OCI-LY1 (cell line): Measurements from ENCODE around the gene SLIT3.

Source experiments
- H2AFZ ChIP-seq: fragments of 200-600 bp; sonication (generic), shearing (Covaris generic); 2 replicates; pipeline ENCODE4 v1.6.0; 2014; ENCODE audit warnings: antibody characterized with exemption, mild to moderate bottlenecking, low read length
- H3F3A ChIP-seq: fragments of 200-600 bp; sonication (generic), shearing (Covaris generic); 2 replicates; pipeline ENCODE4 v1.6.0; 2014; ENCODE audit warnings: mild to moderate bottlenecking, antibody characterized with exemption, low read length, moderate library complexity; ENCODE audit not compliant: insufficient read depth
- H3K27ac ChIP-seq: fragments of 200-600 bp; sonication (generic); 2 replicates; pipeline ENCODE4 v1.5.1; 2014; ENCODE audit warnings: low read length, mixed run types, mild to moderate bottlenecking, low read depth; ENCODE audit not compliant: poor library complexity, severe bottlenecking
- H3K27me3 ChIP-seq: fragments of 200-600 bp; sonication (generic); 2 replicates; pipeline ENCODE4 v1.6.0; 2014; ENCODE audit warnings: antibody characterized with exemption, mild to moderate bottlenecking, low read length, moderate library complexity; ENCODE audit not compliant: insufficient read depth
- H3K36me3 ChIP-seq: fragments of 200-600 bp; sonication (generic); 2 replicates; pipeline ENCODE4 v1.6.1; 2014; ENCODE audit warnings: mild to moderate bottlenecking, antibody characterized with exemption, low read length, moderate library complexity, mixed read lengths; ENCODE audit not compliant: insufficient read depth
- H3K4me1 ChIP-seq: fragments of 200-600 bp; sonication (generic); 2 replicates; pipeline ENCODE4 v1.5.1; 2014; ENCODE audit warnings: mild to moderate bottlenecking, low read length, moderate library complexity; ENCODE audit not compliant: insufficient read depth, severe bottlenecking
- H3K4me2 ChIP-seq: fragments of 200-600 bp; sonication (generic), shearing (Covaris generic); 2 replicates; pipeline ENCODE4 v1.6.1; 2014; ENCODE audit warnings: low read length
- H3K4me3 ChIP-seq: fragments of 200-600 bp; sonication (generic); 2 replicates; pipeline ENCODE4 v1.5.1; 2014; ENCODE audit warnings: low read length, low read depth, mild to moderate bottlenecking, mixed read lengths; ENCODE audit not compliant: poor library complexity, severe bottlenecking
- H3K79me2 ChIP-seq: fragments of 200-600 bp; shearing (Covaris generic); 2 replicates; pipeline ENCODE4 v1.6.1; 2016; ENCODE audit warnings: mixed run types, low read length, mixed read lengths; ENCODE audit not compliant: insufficient read depth
- H3K9ac ChIP-seq: fragments of 200-600 bp; sonication (generic), shearing (Covaris generic); 2 replicates; pipeline ENCODE4 v1.6.1; 2014; ENCODE audit warnings: mild to moderate bottlenecking, low read length, mixed read lengths
- H3K9me2 ChIP-seq: fragments of 200-600 bp; sonication (generic), shearing (Covaris generic); 2 replicates; pipeline ENCODE4 v1.6.1; 2014; ENCODE audit warnings: low read depth, mild to moderate bottlenecking, low read length, mixed read lengths
- H3K9me3 ChIP-seq: fragments of 200-600 bp; shearing (Covaris generic); 2 replicates; pipeline ENCODE4 v1.6.1; 2014; ENCODE audit warnings: low read length, mixed read lengths
- H4K20me1 ChIP-seq: fragments of 200-600 bp; sonication (generic), shearing (Covaris generic); 2 replicates; pipeline ENCODE4 v1.6.0; 2016; ENCODE audit warnings: mild to moderate bottlenecking, low read length; ENCODE audit not compliant: insufficient read depth
- EZH2 ChIP-seq: fragments of 200-600 bp; sonication (generic), shearing (Covaris generic); IDR thresholded peaks from 2 replicates; pipeline ENCODE4 v1.8.0; 2017; ENCODE audit warnings: borderline replicate concordance, mixed run types, mild to moderate bottlenecking, antibody characterized with exemption, low read length, moderate library complexity, mixed read lengths
- TF ChIP-seq, protein P1 (sequence below): fragments of 200-600 bp; sonication (generic), shearing (Covaris generic); IDR thresholded peaks from 2 replicates; pipeline ENCODE4 v1.5.1; 2017; ENCODE audit warnings: mild to moderate bottlenecking, antibody characterized with exemption, low read length, moderate library complexity, mixed read lengths

SLIT3 gene

GRCh38 chr5:169072233-169072632 is 228.7 kb downstream of the SLIT3 start:
- Histone ChIP-seq H3F3A (no peaks in the 10 kb centered on the region), H3K9me3 (no peaks in the 10 kb centered on the region), H4K20me1 (no peaks in the 10 kb centered on the region), H2AFZ (no peak overlapping the region), H3K9me2 (no peaks in the 10 kb centered on the region), H3K36me3 (no peaks in the 10 kb centered on the region), H3K4me3 (no peak overlapping the region), H3K4me2 (no peak overlapping the region), H3K79me2 (no peaks in the 10 kb centered on the region), H3K27me3 (no peaks in the 10 kb centered on the region; the same call in 1 of the 2 replicates), H3K4me1 (no peaks in the 10 kb centered on the region), H3K9ac (no peak overlapping the region), H3K27ac (no peak overlapping the region)
- TF ChIP-seq, protein P1, sequence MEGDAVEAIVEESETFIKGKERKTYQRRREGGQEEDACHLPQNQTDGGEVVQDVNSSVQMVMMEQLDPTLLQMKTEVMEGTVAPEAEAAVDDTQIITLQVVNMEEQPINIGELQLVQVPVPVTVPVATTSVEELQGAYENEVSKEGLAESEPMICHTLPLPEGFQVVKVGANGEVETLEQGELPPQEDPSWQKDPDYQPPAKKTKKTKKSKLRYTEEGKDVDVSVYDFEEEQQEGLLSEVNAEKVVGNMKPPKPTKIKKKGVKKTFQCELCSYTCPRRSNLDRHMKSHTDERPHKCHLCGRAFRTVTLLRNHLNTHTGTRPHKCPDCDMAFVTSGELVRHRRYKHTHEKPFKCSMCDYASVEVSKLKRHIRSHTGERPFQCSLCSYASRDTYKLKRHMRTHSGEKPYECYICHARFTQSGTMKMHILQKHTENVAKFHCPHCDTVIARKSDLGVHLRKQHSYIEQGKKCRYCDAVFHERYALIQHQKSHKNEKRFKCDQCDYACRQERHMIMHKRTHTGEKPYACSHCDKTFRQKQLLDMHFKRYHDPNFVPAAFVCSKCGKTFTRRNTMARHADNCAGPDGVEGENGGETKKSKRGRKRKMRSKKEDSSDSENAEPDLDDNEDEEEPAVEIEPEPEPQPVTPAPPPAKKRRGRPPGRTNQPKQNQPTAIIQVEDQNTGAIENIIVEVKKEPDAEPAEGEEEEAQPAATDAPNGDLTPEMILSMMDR: no peak
- TF ChIP-seq EZH2: no peak

GRCh38 chr5:169070413-169070812 is 230.5 kb downstream of the SLIT3 start:
- Histone ChIP-seq H3K9me2 (no peaks in the 10 kb centered on the region), H3K79me2 (no peaks in the 10 kb centered on the region), H3K9me3 (no peaks in the 10 kb centered on the region), H4K20me1 (no peaks in the 10 kb centered on the region), H3K4me2 (no peak overlapping the region), H3F3A (no peaks in the 10 kb centered on the region), H3K36me3 (no peaks in the 10 kb centered on the region), H3K4me3 (no peak overlapping the region), H3K27me3 (no peaks in the 10 kb centered on the region; the same call in 1 of the 2 replicates), H3K27ac (no peak overlapping the region), H3K9ac (no peak overlapping the region), H3K4me1 (no peaks in the 10 kb centered on the region), H2AFZ (no peak overlapping the region)
- TF ChIP-seq, protein P1: no peak
- no peak for TF ChIP-seq EZH2

GRCh38 chr5:169067751-169068173 is 233.2 kb downstream of the SLIT3 start:
- H3K4me2 ChIP-seq: no peak overlapping the region
- H2AFZ ChIP-seq: no peak overlapping the region
- no peaks in the 10 kb centered on the region for H3K9me3 ChIP-seq
- H3K36me3 ChIP-seq: no peaks in the 10 kb centered on the region
- H3K9ac ChIP-seq: no peak overlapping the region
- no peaks in the 10 kb centered on the region for H3F3A ChIP-seq
- H3K79me2 ChIP-seq: no peaks in the 10 kb centered on the region
- H3K4me3 ChIP-seq: no peak overlapping the region
- no peak overlapping the region for H3K27ac ChIP-seq
- no peaks in the 10 kb centered on the region for H4K20me1 ChIP-seq
- H3K27me3 ChIP-seq: no peaks in the 10 kb centered on the region
- H3K4me1 ChIP-seq: no peaks in the 10 kb centered on the region
- TF ChIP-seq, protein P1: no peak
- TF ChIP-seq EZH2: no peak
- H3K9me2 ChIP-seq: no peaks in the 10 kb centered on the region
